GM13977 (cell line): ENCODE data around the gene LDLRAD3.

ENCODE experiments used
- DNase-seq: peaks from one replicate; pipeline ENCODE4 v3.0.0; 2012; ENCODE audit warnings: low spot score
- in situ Hi-C: fragments of 300-500 bp; cut with MboI; formaldehyde crosslinking; loops from one replicate; pipeline ENCODE4 v1.12.0; 2022; ENCODE audit warnings: low sequenced_read_pairs, low pct_unique_long_range_greater_than_20kb, mixed read lengths, inconsistent platforms; ENCODE audit not compliant: unreplicated experiment
- TF ChIP-seq, protein P1 (sequence below): IDR thresholded peaks from 2 replicates; pipeline ENCODE4 v1.5.1; 2012; ENCODE audit warnings: mild to moderate bottlenecking, control low read depth; ENCODE audit not compliant: insufficient read depth; ENCODE audit errors: extremely low read depth, missing control alignments

LDLRAD3 gene

DNA sequence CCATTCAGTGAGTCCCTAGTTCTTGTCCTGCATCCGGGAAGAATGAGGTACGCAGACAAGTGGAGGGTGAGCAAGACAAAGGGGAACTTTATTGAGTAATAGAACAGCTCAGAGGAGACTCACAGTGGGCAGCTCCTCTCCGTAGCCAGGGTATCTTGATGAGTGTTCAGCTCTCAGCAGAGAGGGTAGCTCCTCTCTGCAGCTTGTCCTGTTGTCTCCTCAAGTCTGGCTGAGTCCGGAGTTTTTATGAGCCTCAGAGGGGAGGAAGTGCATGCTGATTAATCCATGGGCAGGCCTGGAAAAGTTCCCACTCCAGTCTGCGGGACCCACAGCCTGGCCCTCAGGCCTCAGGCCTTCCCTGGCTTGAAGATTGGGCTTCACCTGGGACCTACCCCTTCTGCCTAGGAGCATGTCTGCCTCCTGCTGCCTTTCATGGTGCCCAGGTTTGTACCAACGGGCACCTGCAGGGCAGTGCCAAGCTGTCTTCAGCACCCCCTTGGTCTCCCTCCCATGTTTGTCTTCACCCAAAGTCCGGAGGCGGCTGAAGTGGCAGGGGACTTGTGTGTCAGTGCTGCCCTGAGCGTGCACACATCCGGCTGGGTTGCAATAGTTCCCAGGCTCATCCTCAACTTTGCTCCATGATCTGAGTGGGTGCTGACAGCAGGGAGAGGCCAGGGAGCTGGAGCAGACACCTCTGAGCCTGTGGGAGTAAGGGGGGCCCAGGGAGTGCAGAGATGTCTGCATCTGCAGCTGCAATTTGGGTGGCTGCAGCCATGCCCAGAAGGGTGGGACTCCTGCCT is 134.2 kb downstream of the LDLRAD3 start:
- no peak for DNase-seq
- TF ChIP-seq, protein P1, sequence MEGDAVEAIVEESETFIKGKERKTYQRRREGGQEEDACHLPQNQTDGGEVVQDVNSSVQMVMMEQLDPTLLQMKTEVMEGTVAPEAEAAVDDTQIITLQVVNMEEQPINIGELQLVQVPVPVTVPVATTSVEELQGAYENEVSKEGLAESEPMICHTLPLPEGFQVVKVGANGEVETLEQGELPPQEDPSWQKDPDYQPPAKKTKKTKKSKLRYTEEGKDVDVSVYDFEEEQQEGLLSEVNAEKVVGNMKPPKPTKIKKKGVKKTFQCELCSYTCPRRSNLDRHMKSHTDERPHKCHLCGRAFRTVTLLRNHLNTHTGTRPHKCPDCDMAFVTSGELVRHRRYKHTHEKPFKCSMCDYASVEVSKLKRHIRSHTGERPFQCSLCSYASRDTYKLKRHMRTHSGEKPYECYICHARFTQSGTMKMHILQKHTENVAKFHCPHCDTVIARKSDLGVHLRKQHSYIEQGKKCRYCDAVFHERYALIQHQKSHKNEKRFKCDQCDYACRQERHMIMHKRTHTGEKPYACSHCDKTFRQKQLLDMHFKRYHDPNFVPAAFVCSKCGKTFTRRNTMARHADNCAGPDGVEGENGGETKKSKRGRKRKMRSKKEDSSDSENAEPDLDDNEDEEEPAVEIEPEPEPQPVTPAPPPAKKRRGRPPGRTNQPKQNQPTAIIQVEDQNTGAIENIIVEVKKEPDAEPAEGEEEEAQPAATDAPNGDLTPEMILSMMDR: no peak
- in situ Hi-C loops: no loop called here

DNA sequence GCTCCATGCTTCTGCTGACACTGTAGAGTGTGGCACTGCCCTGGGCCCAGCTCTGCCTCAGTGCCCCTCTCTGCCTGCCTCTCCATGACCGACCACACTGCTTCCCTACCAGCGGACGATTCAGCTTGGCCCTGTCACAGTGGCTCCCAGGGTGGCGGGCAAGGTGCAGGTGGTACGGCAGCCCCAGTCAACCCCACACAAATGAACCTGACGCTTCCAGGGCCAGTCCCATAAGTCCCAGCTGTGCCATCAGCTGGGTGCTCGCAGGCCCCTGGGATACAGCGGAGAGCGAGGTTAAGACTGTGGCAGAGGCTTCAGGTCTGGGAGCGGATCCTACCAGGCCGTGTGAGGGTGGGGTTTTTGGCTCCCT is 134.8 kb downstream of the LDLRAD3 start:
- TF ChIP-seq, protein P1: no peak
- in situ Hi-C loops: no loop called here
- DNase-seq: no peak

DNA sequence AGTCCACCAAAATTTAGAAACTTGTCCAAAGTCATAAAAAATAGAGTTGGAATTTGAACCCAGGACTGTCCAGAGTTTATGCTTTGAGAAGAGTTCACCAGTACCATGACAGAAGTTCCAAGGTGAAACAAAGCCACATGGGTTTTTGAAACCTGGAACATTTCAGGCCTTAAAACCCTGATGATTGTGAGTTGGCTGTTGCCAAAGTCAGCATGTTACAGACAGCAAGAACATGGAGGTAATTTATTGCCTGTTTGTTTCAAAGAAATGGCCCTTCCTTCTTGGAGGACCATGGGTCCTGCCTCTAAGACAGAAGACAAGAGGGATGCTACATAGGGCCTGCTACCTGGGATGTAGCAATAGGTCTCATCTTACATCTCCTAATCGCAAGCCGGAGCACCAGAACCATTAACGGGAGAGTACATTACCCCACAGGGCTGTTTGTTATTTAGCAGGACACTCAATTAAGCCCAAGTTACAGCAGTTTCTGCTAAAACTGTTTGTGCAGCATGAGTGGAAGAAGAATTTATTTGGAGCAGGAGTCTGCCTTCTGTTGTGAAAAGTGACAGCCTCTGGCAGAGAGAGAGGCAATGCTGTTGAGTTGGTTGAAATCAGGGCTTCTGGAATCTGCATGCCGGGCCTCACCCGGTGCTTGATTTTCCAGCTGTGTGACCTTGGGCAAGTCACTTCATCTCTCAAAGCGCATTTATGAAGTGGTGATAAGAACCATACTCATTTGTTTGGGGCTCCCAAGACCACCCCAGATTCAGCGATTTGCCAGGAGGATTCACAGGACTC is 136.2 kb downstream of the LDLRAD3 start:
- DNase-seq: no peak
- in situ Hi-C loops: no loop called here
- TF ChIP-seq, protein P1: no peak

DNA sequence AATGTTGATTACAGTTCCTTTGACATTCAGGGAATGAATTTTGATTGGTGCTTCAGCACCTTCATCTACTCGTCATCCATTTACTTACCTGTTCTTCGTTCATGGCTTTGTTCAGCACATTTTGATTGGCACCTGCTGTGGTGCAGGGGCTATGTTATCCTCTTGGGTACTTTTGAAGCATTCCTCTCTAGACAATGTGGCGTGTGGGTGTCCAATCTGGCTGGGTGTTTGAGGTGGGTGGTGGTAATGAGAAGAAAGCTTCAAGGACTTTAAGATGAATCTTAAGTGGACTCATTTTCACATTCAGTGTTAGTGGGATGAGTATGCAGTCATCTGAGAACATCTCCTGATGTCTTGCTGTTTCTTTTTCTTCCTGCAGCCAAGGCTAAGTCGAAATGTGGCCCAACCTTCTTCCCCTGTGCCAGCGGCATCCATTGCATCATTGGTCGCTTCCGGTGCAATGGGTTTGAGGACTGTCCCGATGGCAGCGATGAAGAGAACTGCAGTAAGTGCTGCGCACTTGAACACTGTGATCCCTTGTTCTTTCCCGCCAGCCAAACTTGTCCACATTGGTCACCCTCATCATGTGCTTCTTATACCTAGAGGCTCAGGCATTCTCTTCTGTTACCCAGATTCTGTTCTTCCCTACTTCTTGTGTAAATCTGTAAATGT is 137.5 kb downstream of the LDLRAD3 start:
- TF ChIP-seq, protein P1: no peak
- in situ Hi-C loops: no loop called here
- no peak for DNase-seq

DNA sequence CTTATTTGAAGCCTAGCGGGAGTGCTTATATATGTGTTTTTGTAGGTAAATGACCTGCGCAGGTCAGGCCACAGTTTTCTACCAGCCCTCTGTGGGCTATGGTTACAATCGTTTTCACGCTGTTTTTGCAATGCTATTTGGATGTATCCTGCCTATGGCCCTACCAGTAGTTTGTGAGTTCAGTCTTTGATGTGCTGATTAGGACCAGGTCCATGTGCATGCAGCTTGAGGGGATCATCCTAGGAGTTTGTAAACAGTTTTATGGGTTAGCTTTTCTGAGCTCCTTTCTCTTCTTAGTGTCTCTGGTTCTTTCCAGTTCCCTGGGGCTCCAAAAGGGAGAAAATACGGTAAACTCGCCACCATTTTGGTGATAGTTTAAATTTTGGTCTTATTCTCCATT is 142.5 kb downstream of the LDLRAD3 start:
- TF ChIP-seq, protein P1: no peak
- DNase-seq: no peak
- in situ Hi-C loops: no loop called here

DNA sequence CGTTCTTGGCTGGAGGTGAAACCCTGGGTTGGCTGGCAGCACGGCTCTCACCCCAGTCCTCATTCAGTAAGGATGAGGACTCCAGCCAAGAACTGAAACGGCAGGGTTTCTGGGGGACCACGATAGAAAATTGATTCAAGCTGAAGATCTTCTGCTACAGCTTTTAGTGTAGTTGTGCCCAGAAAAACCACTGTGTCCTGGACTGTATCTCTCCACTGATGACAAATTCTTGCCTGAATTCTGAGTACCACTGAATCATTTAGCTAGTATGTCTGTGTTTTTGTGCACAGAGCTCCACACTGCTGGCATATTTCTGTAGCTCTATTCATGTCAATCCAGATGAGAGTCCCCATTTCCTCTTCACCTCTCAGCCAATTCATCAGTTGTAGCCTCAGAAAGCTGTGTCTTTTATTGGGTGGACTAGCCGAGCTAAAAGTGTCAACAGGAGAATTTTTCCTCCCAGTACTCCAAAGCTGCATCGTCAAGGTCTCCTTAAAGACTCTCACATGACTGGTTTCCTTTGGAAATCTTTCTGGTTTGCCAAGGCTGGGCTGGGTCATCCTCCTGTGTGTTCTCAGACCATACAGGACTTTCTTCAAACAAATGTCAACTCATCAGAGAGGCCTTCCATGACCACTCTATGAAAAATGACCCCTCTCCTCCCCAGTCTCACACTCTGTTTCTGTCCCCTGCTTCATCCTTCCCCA is 144.6 kb downstream of the LDLRAD3 start:
- TF ChIP-seq, protein P1: no peak
- DNase-seq: no peak
- in situ Hi-C loops: no loop called here
